CD4-positive, alpha-beta T cell (primary cell): ENCODE results near the gene PURA. TPM values are rescaled to one million over a fixed set of nuclear protein-coding genes. Genes with fewer than 3 reads are reported as not detected.

Experiments
- ATAC-seq: fragments of 200-7000 bp; cut with Tn5 transposase; one replicate; pipeline ENCODE4 v1.10.0; 2022; ENCODE audit warnings: mild to moderate bottlenecking; ENCODE audit not compliant: poor library complexity
- CTCF ChIA-PET: fragments of 350-600 bp; sonication (Branson Sonifier 250); formaldehyde crosslinking; loops from one replicate; lab custom pipeline; 2021; ENCODE audit warnings: antibody characterized with exemption, inconsistent platforms; lab: Charles Lee
- POLR2A ChIA-PET: fragments of 350-600 bp; sonication (Branson Sonifier 250); formaldehyde crosslinking; loops from one replicate; lab custom pipeline; 2021; ENCODE audit warnings: antibody characterized with exemption, inconsistent platforms; lab: Charles Lee
- DNase-seq, 14 experiments: peaks; one replicate each; pipeline ENCODE4 v3.0.0-alpha.2; 2013 to 2020; ENCODE audit warnings: mixed read lengths in 2 of 14
- H3K27ac ChIP-seq, 2 donors: one replicate each; pipeline versions ENCODE4 v1.5.1 to v1.7.0; 2013; ENCODE audit warnings: low read length in 2 of 2, low read depth in 1 of 2, mild to moderate bottlenecking in 1 of 2
- H3K27me3 ChIP-seq, 2 experiments: 1 replicate in 1 of 2; 2 replicates in 1 of 2; pipeline versions ENCODE4 v1.6.1 to v1.7.0; 2013; ENCODE audit warnings: low read length in 2 of 2, control low read depth in 1 of 2, mild to moderate bottlenecking in 1 of 2, moderate library complexity in 1 of 2; ENCODE audit not compliant: insufficient read depth in 2 of 2, control insufficient read depth in 1 of 2
- H3K36me3 ChIP-seq: one replicate; pipeline ENCODE4 v1.6.1; 2013; ENCODE audit warnings: low read length, control low read depth; ENCODE audit not compliant: insufficient read depth
- H3K4me1 ChIP-seq: one replicate; pipeline ENCODE4 v1.6.1; 2013; ENCODE audit warnings: low read length, control low read depth; ENCODE audit not compliant: insufficient read depth
- H3K4me3 ChIP-seq: one replicate; pipeline ENCODE4 v1.5.1; 2013; ENCODE audit warnings: mild to moderate bottlenecking, low read length, moderate library complexity
- H3K9me3 ChIP-seq, 2 experiments: 1 replicate in 1 of 2; 2 replicates in 1 of 2; pipeline versions ENCODE4 v1.6.1 to v1.7.0; 2013; ENCODE audit warnings: low read length in 2 of 2, mild to moderate bottlenecking in 2 of 2, control low read depth in 1 of 2, moderate library complexity in 1 of 2; ENCODE audit not compliant: control insufficient read depth in 1 of 2, insufficient read depth in 1 of 2
- H3K27ac Mint-ChIP-seq: one replicate; pipeline ENCODE4 v1.8.0; 2020; ENCODE audit warnings: mixed read lengths
- H3K27me3 Mint-ChIP-seq: one replicate; pipeline ENCODE4 v1.8.0; 2021; ENCODE audit warnings: mixed read lengths
- H3K36me3 Mint-ChIP-seq: one replicate; pipeline ENCODE4 v1.8.0; 2021; ENCODE audit warnings: low read depth, mixed read lengths
- H3K4me1 Mint-ChIP-seq: one replicate; pipeline ENCODE4 v1.8.0; 2021; ENCODE audit warnings: low read depth, mixed read lengths
- H3K4me3 Mint-ChIP-seq: one replicate; pipeline ENCODE4 v1.8.0; 2020; ENCODE audit warnings: mild to moderate bottlenecking, mixed read lengths
- H3K9me3 Mint-ChIP-seq: one replicate; pipeline ENCODE4 v1.8.0; 2020; ENCODE audit warnings: mixed read lengths
- intact Hi-C, 2 experiments: fragments of 100-400 bp; cut with DNase I in 1 of 2; cut with micrococcal nuclease in 1 of 2; formaldehyde crosslinking; loops; one replicate each; pipeline versions ENCODE4 v1.15.1 to v1.9.0; 2023 to 2025; cut with DNase I, micrococcal nuclease
- total RNA-seq, 174 experiments: library from RNA in 2 of 174; stranded (reverse) in 2 of 174; gene quantifications; one replicate each; pipeline ENCODE4 v1.2.3 and lab custom pipeline; 2021 to 2026
- TF ChIP-seq, protein P1 (sequence below): fragments of 200-600 bp; IDR thresholded peaks from one replicate; pipeline ENCODE4 v1.8.0; 2022; ENCODE audit warnings: antibody characterized with exemption, mild to moderate bottlenecking

The PURA gene
- total RNA-seq, 2 experiments from 2014 or later: 7.0 to 7.9 TPM

DNA sequence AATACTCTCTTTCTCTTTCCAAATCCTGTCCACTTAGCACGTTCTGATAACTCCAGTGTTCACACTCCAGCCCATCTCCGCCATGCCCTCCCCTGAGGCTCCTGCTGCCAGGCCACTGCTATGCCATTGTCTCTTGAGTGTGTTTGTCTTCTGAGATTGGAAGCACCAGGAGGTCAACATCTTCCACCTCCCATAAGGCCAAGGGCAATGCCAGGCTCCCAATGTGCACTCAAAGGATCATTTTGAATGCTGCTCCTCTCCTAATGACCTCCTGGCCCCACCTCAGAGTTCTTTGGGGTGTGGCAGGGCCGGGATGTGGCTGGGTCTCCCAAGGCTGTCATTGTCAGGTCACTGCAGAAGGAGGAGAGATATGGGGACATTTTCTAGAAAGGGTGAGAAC, 31.3 kb downstream of the PURA start:
- Mint-ChIP-seq H3K27me3 (peaks cover 27% of the 10 kb centered on the region), H3K4me3 (peak overlapping the region; percentile 21), H3K4me1 (peaks cover 21% of the 10 kb centered on the region), H3K36me3 (no peaks in the 10 kb centered on the region), H3K27ac (no peak overlapping the region), H3K9me3 (no peaks in the 10 kb centered on the region)
- CTCF ChIA-PET: interaction anchor here (0.6 to 4.5 kb wide), 10 partner anchors 9 to 453 kb away, joined by 3 to 52 read pairs (median 6); partner anchors contain the start of genes CYSTM1 and PURA
- intact Hi-C loops: loop anchor here (1.0 to 2.0 kb wide), 3 partner anchors 12 to 30 kb away; partner anchors contain the start of gene PURA (in 1 of the 2)
- ATAC-seq (no peak), DNase-seq (no peak)
- Histone ChIP-seq H3K27ac (no peak overlapping the region), H3K27me3 (peaks cover 12 to 18% of the 10 kb centered on the region in 2 experiments), H3K9me3 (no peaks in the 10 kb centered on the region), H3K36me3 (no peaks in the 10 kb centered on the region), H3K4me3 (no peak overlapping the region), H3K4me1 (peaks cover 29% of the 10 kb centered on the region)
- POLR2A ChIA-PET: interaction anchor here (0.6 to 2.7 kb wide), 4 partner anchors 31 to 38 kb away, joined by 3 to 18 read pairs (median 9); partner anchors contain the start of gene PURA
- TF ChIP-seq, protein P1, sequence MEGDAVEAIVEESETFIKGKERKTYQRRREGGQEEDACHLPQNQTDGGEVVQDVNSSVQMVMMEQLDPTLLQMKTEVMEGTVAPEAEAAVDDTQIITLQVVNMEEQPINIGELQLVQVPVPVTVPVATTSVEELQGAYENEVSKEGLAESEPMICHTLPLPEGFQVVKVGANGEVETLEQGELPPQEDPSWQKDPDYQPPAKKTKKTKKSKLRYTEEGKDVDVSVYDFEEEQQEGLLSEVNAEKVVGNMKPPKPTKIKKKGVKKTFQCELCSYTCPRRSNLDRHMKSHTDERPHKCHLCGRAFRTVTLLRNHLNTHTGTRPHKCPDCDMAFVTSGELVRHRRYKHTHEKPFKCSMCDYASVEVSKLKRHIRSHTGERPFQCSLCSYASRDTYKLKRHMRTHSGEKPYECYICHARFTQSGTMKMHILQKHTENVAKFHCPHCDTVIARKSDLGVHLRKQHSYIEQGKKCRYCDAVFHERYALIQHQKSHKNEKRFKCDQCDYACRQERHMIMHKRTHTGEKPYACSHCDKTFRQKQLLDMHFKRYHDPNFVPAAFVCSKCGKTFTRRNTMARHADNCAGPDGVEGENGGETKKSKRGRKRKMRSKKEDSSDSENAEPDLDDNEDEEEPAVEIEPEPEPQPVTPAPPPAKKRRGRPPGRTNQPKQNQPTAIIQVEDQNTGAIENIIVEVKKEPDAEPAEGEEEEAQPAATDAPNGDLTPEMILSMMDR: no peak

DNA sequence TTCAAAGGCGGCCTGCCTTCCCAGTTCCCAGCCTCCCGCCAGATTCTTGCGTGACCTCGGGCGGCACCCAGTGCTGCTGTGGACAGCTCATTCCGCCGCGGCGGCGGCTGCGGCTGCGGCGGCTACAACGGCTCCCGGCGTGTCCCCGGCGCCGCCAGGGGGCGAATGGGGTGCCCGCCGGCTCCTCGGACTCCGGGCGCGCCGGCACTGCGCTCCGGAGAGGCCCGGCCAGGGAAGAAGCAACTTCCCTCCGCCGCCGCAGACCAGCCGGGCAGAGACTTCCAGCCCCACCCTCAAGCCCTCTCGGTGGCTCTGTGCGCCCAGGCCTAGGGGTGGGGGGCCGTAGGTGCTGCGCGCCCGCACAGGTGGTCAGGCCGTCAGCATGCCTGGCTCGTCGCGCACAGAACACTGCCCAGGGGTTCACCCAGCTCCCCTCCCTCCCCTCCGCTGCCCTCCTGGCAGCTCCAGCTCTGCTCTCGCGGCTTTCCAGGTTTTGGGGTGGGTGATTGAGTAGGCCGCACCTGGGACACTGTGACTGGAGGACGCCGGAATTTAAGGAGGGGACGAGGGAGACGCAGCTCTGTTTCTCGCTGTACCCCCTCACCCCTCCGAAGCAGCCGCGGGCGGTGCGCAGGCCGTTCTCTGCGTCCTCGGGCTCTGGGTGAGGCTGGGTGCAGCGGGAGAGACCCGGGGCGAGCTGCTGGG, 32.1 kb downstream of the PURA start:
- Mint-ChIP-seq H3K9me3 (no peaks in the 10 kb centered on the region), H3K4me3 (peak overlapping the region; percentile 21), H3K36me3 (no peaks in the 10 kb centered on the region), H3K27ac (no peak overlapping the region), H3K27me3 (peaks cover 27% of the 10 kb centered on the region), H3K4me1 (peaks cover 21% of the 10 kb centered on the region)
- ATAC-seq: peak; percentile 71
- intact Hi-C loops: loop anchor here (1.0 to 2.0 kb wide), 4 partner anchors 11 to 31 kb away; partner anchors contain the start of gene PURA (in 1 of the 2)
- POLR2A ChIA-PET: interaction anchor here (0.6 to 1.6 kb wide), 3 partner anchors 31 to 38 kb away, joined by 3 to 9 read pairs (median 6); no protein-coding TSS in a partner anchor
- Histone ChIP-seq H3K27ac (no peak overlapping the region), H3K4me1 (peaks cover 29% of the 10 kb centered on the region), H3K27me3 (peaks cover 12 to 18% of the 10 kb centered on the region in 2 experiments), H3K4me3 (peak overlapping the region; percentile 36), H3K36me3 (no peaks in the 10 kb centered on the region), H3K9me3 (no peaks in the 10 kb centered on the region)
- CTCF ChIA-PET: interaction anchor here (0.6 to 4.5 kb wide), 9 partner anchors 8 to 511 kb away, joined by 3 to 52 read pairs (median 6); partner anchors contain the start of genes CYSTM1 and PURA
- TF ChIP-seq, protein P1: peak; percentile 63
- DNase-seq: peak in 13 of 14 experiments; percentile 11 to 81 (median 48)

DNA sequence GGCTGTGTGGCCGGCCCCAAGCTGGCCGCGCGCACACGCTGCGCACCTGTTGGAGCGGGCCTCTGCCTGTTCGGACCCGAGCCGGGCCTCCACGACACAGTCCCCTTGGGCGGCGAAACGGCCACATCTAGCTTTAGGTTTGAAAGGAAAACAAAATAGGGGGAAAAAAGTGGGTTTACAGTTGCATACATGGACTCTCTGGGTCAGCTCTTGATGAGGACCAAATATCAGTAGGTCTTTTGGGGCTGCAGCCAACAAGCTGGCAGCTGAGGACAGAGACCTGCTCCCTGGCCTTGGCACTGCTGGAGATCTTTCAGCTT, 32.6 kb downstream of the PURA start:
- TF ChIP-seq, protein P1: no peak
- ChIA-PET CTCF (interaction anchor here (0.6 to 4.5 kb wide), 5 partner anchors 23 to 512 kb away, joined by 3 to 52 read pairs (median 9); partner anchors contain the start of gene PURA), POLR2A (interaction anchor here (0.9 to 1.6 kb wide), 2 partner anchors 31 to 39 kb away, joined by 6 to 9 read pairs; no protein-coding TSS in a partner anchor)
- Histone ChIP-seq H3K4me3 (no peak overlapping the region), H3K27ac (no peak overlapping the region), H3K27me3 (peaks cover 12 to 18% of the 10 kb centered on the region in 2 experiments), H3K4me1 (peaks cover 29% of the 10 kb centered on the region), H3K36me3 (no peaks in the 10 kb centered on the region), H3K9me3 (no peaks in the 10 kb centered on the region)
- Mint-ChIP-seq H3K36me3 (no peaks in the 10 kb centered on the region), H3K9me3 (no peaks in the 10 kb centered on the region), H3K4me1 (peaks cover 21% of the 10 kb centered on the region), H3K27me3 (peaks cover 27% of the 10 kb centered on the region), H3K4me3 (no peak overlapping the region), H3K27ac (no peak overlapping the region)
- ATAC-seq (no peak), DNase-seq (no peak)
- intact Hi-C loops: loop anchor here in 1 of 2 experiments (2.0 kb wide), 1 partner anchor 14 kb away; no protein-coding TSS in a partner anchor
